ENCODE data around the gene PCNX3. TPM values are rescaled to one million over a fixed set of nuclear protein-coding genes. Genes with fewer than 3 reads are reported as not detected.

Gene PCNX3
- total RNA-seq, 1 experiment from 2014 or later, result 50.4 TPM

DNA sequence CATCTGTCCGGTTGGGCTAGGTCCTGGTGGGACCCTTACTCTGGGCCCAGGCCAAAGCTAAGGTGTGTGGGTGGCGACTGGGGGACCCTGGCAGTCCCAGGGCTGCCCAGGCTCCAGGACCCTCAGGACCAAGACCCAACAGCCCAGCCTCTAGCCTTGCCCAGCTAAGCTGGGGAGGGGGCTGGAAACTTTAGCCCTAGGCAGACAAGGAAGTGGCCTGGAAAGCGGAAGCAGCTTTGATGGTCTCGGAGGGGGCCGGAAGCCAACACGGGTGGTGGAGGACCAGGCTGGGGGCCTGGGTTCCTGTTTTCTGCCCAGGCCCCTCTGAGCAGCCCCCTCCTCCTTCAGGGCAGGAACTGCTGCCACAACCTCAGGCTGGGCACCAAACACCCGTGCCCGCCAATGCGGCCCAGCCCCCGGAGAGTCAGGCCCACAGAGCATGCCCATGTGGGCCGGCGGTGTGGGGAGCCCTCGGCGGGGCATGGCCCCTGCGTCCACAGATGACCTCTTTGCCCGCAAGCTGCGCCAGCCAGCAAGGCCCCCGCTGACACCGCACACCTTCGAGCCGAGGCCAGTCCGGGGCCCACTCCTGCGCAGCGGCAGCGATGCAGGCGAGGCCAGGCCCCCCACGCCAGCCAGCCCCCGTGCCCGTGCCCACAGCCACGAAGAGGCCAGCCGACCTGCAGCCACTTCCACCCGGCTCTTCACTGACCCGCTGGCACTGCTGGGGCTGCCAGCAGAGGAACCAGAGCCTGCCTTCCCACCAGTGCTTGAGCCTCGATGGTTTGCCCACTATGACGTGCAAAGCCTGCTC lies 25.1 kb downstream of the PCNX3 start:
- H3K9ac ChIP-seq (ENCODE audit: low read length), result no peak overlapping the region
- ATAC-seq (no peak), DNase-seq (ENCODE audit: low read depth, low spot score) (no peak)
- H3K27me3 ChIP-seq (ENCODE audit: insufficient read depth, low read length), result no peaks in the 10 kb centered on the region
- H3K4me1 ChIP-seq (ENCODE audit: control insufficient read depth in 1 of 2, insufficient read depth in 2 of 2, low read length in 2 of 2), result peaks cover 32 to 64% of the 10 kb centered on the region in 2 experiments
- H3K79me2 ChIP-seq (ENCODE audit: insufficient read depth, low read length), result peaks cover 13% of the 10 kb centered on the region; the same call in 1 of the 2 replicates
- no peak overlapping the region for H3K4me2 ChIP-seq (ENCODE audit: low read length)
- BruUV-seq (replicated peaks), result no TSS peak
- intact Hi-C loops (cut with micrococcal nuclease), result no loop called here
- H3K9me2 ChIP-seq (ENCODE audit: insufficient read depth), result no peaks in the 10 kb centered on the region
- peaks cover 0 to 21% of the 10 kb centered on the region in 2 experiments; a peak in 2 of 4 replicates for H3K36me3 ChIP-seq (ENCODE audit: control insufficient read depth in 1 of 2, insufficient read depth in 2 of 2, low read length in 2 of 2)
- ChIA-PET POLR2A (no interaction called here), CTCF (no interaction called here), RAD21 (ENCODE audit: low non-redundant PET in 1 of 2, low total read pairs in 2 of 2, uncharacterized antibody in 2 of 2, unreplicated experiment in 2 of 2) (no interaction called here)
- TF ChIP-seq CBX3 (IDR thresholded peaks at IDR 0.05; ENCODE audit: low read depth) (no peak), ZNF274 (IDR thresholded peaks at IDR 0.05; ENCODE audit: low read depth, low read length) (no peak), SP1 (IDR thresholded peaks at IDR 0.05; ENCODE audit: low read depth) (no peak), ELF1 (IDR thresholded peaks at IDR 0.05; ENCODE audit: borderline replicate concordance, low read depth) (no peak), POLR2AphosphoS5 (IDR thresholded peaks at IDR 0.05; ENCODE audit: low read depth, low read length) (no peak), JUND (IDR thresholded peaks at IDR 0.05) (no peak), ZFX (IDR thresholded peaks at IDR 0.05) (no peak), CEBPB (IDR thresholded peaks at IDR 0.05; ENCODE audit: low read depth) (no peak), FOSL1 (IDR thresholded peaks at IDR 0.05; ENCODE audit: low read depth) (no peak), SIN3A (IDR thresholded peaks at IDR 0.05; ENCODE audit: low read depth) (no peak), POLR2A (IDR thresholded peaks at IDR 0.05; ENCODE audit: borderline replicate concordance, extremely low read depth, insufficient read depth, insufficient read length) (no peak)
- TF ChIP-seq, protein P1, sequence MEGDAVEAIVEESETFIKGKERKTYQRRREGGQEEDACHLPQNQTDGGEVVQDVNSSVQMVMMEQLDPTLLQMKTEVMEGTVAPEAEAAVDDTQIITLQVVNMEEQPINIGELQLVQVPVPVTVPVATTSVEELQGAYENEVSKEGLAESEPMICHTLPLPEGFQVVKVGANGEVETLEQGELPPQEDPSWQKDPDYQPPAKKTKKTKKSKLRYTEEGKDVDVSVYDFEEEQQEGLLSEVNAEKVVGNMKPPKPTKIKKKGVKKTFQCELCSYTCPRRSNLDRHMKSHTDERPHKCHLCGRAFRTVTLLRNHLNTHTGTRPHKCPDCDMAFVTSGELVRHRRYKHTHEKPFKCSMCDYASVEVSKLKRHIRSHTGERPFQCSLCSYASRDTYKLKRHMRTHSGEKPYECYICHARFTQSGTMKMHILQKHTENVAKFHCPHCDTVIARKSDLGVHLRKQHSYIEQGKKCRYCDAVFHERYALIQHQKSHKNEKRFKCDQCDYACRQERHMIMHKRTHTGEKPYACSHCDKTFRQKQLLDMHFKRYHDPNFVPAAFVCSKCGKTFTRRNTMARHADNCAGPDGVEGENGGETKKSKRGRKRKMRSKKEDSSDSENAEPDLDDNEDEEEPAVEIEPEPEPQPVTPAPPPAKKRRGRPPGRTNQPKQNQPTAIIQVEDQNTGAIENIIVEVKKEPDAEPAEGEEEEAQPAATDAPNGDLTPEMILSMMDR (IDR thresholded peaks at IDR 0.05 in 2 of 3, conservative IDR thresholded peaks at IDR 0.05 in 1 of 3; ENCODE audit: borderline replicate concordance in 1 of 3, insufficient read depth in 1 of 3, low read depth in 2 of 3, low read length in 2 of 3), result no peak
- TF ChIP-seq, protein P2, sequence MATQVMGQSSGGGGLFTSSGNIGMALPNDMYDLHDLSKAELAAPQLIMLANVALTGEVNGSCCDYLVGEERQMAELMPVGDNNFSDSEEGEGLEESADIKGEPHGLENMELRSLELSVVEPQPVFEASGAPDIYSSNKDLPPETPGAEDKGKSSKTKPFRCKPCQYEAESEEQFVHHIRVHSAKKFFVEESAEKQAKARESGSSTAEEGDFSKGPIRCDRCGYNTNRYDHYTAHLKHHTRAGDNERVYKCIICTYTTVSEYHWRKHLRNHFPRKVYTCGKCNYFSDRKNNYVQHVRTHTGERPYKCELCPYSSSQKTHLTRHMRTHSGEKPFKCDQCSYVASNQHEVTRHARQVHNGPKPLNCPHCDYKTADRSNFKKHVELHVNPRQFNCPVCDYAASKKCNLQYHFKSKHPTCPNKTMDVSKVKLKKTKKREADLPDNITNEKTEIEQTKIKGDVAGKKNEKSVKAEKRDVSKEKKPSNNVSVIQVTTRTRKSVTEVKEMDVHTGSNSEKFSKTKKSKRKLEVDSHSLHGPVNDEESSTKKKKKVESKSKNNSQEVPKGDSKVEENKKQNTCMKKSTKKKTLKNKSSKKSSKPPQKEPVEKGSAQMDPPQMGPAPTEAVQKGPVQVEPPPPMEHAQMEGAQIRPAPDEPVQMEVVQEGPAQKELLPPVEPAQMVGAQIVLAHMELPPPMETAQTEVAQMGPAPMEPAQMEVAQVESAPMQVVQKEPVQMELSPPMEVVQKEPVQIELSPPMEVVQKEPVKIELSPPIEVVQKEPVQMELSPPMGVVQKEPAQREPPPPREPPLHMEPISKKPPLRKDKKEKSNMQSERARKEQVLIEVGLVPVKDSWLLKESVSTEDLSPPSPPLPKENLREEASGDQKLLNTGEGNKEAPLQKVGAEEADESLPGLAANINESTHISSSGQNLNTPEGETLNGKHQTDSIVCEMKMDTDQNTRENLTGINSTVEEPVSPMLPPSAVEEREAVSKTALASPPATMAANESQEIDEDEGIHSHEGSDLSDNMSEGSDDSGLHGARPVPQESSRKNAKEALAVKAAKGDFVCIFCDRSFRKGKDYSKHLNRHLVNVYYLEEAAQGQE (IDR thresholded peaks at IDR 0.05; ENCODE audit: low read depth), result no peak
- TF ChIP-seq, protein P3, sequence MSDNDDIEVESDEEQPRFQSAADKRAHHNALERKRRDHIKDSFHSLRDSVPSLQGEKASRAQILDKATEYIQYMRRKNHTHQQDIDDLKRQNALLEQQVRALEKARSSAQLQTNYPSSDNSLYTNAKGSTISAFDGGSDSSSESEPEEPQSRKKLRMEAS (IDR thresholded peaks at IDR 0.05), result no peak
- H2AFZ ChIP-seq (ENCODE audit: low read depth, low read length, poor library complexity, severe bottlenecking), result no peak overlapping the region
- no peak overlapping the region; the same call in 1 of the 2 replicates for H3K27ac ChIP-seq (ENCODE audit: low read depth, low read length)
- no peak overlapping the region for H3K4me3 ChIP-seq (replicated peaks in 1 of 2; ENCODE audit: low read depth in 1 of 2, low read length in 2 of 2)
- no peaks in the 10 kb centered on the region for H4K20me1 ChIP-seq (ENCODE audit: insufficient read depth)
- no peaks in the 10 kb centered on the region for H3K9me3 ChIP-seq (ENCODE audit: control insufficient read depth in 1 of 2, insufficient read depth in 1 of 2, low read depth in 1 of 2, low read length in 2 of 2)

All from HCT116 (cell line).